Activated CD8-positive, alpha-beta memory T cell treated with anti-CD3 and anti-CD28 coated beads, Interleukin-2, amount 50 U/mL, for 4 hours (primary cell): ENCODE data around the gene TLL2.
A peak's percentile ranks its signal among the peaks of the same experiment; 100 is the strongest.

Experiments used
- DNase-seq: peaks from one replicate; pipeline ENCODE4 v3.0.0-alpha.2; 2020

The TLL2 gene

DNA sequence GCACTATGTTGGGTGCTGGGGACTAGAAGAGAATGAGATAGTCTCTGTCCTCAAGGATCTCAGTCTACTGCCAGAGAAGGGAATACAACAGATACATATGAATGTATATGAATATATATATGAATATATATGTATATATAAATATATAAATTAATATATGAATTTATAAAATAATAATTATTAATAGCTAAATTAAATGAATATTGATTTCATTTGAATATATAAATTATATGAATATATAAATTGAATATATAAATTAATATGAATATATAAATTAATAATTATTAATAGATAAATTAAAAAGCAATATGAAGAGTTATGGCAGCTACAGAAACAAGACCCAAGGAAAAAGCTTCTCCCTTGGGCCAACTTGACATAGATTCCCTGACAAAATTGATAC is 95.1 kb downstream of the TLL2 start:
- no peak for DNase-seq

DNA sequence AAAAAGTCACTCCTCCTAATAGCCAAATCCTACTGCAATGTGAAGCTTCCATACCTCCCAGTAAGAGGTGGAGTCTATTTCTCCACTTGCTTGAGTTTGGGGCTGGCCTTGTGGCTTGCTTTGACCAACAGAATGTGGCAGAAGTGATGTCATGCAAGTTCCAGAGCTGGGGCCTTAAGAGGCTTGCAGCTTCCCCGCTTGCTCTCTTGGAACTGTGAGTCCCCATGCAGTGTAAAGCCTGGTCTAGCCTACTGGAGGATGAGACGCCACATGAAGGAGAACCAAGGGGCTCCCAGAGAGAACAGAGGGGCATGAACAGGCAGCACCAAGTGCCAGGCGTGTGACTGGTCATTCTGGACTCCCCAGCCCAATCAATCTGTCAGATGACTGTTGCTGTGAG is 96.3 kb downstream of the TLL2 start:
- no peak for DNase-seq

DNA sequence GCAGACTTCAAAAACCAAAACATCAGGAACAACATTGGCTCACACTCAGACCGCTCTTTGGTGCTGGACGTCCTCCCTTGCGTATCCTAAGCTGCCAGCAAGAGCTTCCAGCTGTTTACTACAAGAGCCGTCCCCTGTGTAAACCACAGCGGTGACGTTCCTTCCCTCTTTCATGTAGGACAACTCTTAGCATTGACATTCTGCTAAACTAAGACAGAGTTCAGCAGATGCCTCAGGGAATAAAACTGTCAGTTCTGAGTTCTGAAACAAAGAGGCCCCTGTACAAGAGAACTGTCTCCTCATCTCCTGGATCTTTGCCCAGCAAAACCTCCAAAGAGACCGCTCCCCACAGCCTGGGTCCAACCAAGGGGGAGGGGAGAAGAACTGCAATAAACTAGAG is 97.1 kb downstream of the TLL2 start:
- DNase-seq: no peak

DNA sequence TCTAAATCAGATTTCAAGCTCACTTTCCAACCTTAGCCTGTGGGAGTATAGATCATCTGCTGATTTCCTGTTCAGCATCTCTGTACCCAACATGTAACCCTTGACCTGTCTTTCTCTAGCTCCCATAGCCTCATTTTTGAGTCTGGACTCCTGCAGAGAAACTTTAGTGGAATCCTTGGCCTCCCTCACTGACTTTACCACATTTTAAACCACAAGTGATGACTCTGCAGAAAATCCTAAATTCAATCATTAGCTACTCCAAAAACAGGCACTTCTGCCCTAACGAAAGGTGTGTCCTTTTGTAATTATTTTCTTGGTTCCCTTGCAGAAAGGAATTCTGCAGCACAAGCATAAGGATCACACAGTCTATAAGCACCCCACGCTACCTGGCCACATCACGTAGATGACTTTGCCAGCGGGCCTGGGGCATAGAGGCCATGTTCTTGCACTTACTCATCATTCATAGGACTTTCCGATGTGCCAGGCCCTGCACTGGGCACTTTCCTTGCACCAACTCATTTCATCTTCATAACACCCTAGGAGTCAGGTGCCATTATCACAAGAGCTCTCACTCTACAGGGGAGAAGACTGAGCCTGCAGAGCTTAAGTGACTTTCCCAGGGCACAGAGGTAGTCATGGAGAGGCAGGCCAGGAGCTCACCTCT is 97.7 kb downstream of the TLL2 start:
- no peak for DNase-seq

DNA sequence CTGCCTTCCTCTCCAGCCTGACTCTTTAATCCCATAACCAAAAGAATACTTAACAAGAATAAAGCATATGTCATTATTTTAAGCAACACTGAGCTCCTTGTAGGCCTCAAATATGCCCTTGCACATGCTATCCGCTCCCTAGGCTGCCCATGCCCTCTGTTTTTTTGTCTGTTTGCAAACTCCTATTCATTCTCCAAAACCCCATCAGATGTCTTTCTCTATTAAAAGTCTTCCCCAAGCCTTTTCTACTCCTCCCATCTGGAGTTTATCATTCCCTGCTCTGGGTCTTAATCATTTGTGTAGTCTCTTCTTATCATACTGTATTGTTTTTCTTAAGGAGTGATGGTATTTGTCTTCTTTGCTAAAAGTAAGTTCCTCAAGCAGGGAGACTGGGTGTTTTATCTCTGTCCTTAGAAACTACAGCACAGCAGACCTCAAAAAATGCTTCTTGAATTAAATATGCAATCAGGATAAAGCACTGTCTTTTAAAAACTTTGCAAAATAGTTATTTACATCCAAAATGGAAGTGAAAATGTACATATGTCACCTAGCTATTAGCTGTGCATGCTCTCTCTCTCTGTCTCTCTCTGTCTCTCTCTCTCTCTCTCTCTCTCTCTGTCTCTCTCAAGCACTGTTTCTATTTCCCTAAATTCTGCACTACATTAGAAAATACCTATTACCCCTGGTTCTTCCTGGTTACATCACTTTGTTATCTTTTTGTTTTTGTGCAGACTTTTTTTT is 98.4 kb downstream of the TLL2 start:
- no peak for DNase-seq

DNA sequence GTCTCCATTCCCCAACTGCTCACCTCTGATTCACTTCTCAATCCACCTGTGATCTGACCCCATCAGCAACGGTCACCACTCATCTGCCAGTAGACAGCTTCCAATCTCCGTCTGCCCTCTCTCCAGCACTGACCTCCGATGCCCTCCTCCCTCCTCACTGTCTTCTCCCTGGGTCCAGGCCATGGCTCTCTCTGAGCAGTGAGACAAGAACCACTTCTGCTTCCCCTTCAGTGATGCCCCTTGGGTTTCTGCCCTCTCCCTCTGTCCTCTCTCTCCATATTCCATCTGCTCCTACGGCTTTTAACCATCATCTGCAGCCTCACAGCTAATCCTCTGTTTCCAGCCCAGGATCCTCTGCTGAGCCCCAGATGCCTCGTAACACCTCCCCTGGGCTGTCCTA is 99.4 kb downstream of the TLL2 start:
- no peak for DNase-seq

DNA sequence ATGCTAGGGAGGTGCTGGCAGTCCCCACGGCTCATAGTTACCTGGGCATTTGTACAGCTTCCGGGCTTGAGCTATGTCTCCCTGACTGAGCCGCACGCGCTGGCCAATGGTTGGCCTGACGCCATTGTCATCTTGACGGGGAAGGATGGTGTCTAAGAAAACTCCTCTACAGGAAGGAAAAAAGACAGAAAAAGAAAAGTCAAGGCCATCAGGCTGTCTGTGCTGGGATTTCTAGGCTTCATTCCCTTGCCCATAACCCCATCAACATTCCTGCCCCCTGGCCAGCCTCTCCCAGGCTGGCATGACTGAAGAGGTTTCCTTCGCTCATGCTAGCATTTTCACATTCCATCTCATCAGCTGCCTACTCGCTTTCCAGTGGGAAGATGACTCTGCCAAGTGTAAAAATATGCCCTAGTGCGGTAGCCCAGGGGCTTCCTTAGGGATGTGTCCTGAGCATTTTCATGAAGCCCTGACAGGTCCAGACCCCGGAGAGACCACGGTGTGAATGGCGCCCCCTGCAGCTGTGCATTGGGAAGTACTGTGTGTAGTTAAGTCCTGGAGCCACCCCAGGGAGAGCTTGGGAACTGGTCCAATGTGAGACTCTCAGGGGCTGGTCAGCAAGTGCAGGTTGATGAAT is 100.5 kb downstream of the TLL2 start:
- no peak for DNase-seq

DNA sequence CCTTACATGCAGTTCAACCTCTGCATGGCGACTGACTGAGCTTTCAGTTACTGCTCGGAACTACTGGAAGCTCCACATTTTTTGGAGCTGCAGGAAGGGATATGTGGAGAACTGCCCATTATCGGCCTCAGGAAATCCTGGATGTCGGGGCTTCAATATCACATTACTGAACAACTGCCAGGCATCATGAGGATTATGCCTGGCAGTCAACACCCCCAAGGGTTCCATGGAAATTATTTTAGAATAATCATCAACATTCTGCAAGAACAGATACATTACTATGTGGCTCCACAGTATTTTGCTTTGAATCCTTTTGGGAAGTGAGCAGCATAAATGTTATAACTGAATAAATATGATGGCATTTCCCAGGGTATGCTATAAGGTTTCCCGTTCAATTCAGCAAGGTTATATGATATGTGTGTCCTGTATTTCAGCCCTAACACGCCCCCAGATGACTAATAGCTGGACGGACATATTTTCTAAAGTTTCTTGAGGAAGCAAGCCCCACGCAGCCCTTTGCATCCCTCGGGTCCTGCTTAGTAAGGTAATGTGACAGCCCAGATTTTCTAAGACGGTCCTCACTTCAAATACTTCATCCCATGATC is 101.9 kb downstream of the TLL2 start:
- no peak for DNase-seq

DNA sequence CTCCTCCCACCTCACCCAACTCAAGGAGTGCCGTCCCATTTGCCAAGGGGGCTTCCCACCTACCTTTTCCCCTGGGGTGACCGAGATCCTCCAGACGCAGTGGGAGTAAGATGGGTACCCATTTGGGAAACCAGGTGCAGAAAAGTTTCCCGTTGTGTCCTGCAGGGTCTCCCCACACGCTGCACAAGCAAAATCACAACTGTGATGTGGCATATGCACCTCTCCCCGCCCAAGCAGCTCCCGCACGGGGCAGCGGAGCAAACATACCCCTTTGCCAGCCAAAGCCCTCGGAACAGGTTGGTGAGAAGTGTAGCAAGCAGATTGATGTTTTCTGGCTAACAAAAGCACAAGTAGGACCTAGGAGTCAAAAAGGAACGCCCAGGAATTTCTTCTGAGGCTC is 103.4 kb downstream of the TLL2 start:
- no peak for DNase-seq

DNA sequence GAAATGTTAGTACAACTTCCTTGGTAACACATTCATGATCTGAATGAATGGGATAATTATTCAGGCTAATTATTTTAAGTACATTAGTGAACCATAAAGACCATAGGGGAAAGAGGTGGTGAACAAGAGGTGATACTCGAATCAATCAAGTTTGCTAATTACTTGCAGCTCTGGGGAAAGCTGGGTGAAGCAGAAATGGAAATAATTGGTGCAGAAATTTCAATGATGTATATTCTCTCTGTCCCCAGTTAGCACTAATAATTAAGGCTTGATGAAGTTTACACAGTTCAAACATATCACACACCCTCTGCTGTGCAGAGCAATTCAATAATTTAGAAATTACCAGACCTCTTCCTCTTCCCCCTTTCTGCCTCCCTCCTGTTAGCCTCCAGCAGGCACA is 105.5 kb downstream of the TLL2 start:
- no peak for DNase-seq

DNA sequence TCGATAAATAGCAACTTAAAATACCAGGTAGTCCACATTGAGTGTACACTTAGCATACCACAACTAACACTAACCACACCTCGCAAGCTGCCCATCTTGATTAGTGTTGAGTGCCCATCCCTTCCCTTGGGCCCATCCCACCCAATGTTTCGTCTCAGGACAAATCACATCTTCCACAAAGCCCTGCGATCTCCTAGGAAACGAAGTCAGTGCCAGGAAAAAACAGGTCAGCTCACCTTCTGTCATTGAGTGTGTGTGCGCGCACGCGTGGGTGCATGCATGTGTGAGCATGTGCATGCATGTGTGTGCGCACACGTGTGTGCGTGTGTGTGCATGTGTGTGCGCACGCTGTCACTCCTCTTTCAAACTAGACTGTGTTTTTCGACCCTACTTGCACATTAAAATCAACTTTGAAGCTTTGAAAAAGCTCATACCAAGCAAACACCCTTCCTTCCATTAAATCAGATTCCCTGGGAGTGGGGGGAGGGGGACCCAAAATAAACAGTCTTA is 106.1 kb downstream of the TLL2 start:
- no peak for DNase-seq

DNA sequence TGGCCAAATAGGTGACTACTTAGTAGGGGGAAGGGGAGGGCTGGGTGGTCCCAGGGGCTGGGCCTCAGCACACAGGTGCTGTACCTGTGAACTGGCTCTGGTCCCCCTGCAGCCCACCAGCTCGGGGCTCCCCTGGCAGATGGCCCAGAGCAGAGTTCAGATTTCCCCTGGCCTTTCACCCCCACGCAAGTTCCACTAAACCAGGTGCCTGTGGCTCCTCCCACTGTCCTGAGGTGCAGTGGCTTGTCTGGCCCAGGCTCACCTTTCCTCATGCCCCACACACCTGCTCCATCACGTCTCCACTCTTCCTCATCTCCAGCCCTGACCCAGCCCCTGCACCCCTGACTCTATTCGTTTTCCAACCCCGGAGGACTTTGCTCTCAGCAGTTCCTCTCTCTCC is 107.6 kb downstream of the TLL2 start:
- DNase-seq: no peak

DNA sequence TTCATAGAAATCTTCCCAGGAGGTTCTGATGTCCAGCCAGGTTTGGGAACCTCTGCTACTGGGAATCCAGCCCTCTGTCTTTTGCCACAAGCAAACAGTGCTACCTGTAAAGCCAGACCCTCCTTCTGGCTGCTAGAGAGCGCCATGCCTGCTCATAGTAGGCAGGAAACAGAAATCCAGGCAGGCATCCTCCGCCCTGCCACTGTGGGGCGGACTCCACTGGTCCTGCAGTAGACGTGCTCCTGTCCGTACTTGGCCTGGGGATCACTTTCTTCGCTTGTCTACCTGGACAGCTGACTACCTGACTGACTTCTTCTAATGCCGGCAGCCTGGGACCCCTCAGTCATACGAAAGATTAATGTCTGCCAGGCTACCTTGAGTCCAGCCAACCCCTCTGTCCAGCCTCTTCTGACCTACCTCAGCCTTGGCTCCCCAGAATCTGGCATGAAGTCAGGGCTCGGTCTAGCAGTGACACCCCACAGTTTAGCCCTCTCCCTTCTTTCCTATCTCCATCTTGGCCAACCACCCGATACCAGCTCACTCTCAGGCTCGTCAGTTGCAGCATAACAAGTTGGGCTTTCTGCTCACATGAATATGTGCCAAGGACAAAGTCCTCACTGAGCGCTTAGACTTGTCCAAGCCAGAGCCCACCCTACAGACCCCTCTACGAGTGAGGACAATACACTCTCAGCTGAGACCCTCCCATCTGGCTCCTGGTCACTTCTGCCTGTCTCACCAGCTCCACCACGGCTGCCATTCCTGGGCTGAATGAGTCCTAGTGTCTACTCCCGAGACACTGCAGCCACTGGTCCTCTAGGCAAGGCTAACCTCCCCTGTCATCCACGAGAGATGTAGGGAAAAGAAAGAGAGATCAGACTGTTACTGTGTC is 111.1 kb downstream of the TLL2 start:
- no peak for DNase-seq

DNA sequence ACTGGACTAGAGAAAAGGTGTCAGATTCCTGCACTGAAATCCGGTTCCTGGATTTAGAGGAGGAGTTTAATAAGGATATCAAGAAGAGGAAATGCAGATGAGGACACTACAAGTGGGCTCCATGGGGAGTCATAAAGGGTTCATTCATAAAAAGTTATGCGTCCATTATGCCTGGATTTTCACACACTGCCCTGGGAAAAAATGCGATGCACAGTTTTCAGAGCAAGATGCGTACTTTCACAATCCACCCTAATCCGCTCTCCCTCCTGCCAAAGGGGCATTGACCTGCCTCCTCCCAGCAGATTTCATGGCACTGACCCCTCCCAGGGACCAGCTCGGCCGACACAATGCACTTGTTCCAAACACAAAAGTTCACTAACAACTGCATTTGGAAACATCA is 112.7 kb downstream of the TLL2 start:
- no peak for DNase-seq

DNA sequence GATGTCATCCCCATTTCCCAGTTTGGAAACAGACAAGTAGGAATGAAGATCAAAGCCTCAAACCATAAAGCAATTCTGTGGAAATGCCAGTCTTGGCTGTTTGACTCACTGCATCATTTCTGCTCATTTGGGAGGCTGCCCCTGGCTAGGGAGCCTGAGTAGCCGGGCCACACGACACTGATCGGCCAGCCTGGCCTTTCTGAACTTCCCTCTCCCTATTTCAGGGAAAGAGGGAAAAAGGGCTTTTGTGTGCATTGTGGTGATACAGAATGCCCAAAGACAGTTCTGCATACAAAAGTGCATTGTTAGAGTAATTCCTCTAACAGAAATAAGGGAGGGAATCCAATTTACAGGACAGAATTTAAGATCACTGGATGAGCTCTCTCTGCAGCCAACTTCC is 113.3 kb downstream of the TLL2 start:
- DNase-seq: no peak

DNA sequence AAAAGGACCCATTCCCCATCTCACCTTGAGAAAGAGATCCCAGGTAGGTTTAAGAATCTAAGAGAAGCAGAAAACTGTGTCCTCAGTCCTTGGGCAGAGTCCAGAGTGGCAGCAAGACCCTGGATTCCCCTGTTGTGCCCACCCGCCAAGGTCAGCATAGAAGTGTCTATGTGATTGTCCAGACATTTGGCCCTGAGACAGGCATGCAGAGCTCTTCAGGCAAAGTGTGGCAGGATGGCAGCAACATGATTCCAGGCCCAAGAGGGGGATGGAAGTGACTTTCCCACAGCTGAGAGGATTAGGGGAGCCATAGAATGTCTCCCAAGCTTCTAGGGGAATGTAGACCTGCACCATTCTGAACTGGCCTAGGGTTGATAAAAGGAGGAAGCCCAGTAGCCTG is 115.8 kb downstream of the TLL2 start:
- DNase-seq: no peak

DNA sequence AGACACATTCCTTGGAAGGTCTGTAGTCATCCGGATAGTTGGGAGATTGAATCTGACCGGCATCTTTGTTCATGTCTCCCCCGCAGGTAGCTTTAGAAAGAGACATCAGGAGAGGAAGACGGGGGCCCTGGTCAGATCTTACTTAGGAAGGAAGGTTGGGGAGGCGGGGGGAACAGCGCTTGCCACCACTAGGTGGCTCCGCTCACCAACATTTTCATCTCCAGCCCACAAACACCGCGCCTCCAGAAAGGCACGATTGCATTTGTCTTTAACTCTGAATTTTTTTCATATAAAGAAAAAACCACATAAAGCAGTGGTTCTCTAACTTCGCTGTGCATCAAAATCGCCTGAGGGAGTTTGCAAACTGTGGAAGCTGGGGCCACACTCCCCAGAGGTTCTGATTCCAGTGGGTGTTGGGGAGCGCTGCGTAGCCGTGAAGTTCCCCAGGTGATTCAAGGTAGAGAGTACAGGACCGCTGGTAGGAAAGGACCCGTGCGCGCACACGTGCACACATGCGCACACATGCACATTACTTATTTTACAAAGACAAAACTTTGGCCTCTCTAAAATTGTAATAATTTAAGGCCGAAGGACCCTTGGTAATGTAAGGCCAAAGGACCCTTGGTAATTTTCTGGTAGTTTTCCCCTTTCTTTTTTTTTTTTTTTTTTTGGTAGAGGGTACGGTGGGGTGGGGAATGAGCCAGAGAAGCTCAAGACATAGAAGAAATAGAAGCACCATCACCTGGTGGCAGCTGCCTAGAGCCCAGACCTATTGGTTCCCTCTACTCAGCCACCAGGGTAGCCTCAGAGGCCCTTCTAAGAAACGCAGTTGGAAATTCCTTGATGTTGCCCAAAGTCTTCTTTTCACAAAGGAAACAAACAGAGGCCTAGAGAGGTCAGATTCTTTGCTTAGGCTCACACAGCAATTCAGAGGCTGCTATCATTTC is 117.5 kb downstream of the TLL2 start:
- peak; percentile 55 for DNase-seq

DNA sequence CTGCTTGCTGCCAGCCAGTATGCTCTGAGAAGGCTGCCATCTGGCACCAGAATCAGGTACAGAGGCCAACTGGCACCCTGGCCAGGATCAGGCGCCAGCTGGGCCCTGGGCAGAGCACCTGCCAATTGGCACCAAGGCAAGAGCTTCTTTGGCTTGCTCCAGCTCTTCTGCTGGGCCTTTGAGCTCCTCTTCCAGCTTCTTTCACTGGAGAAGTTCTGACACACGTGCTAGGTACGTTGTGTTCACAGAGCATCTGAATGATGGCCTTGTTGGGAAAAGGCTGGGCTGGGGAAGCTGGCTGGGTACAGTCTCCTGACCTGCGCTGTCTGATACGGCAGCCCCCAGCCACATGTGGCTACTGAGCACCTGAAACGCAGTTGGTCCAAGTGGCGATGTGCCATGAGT is 123.3 kb downstream of the TLL2 start:
- no peak for DNase-seq

DNA sequence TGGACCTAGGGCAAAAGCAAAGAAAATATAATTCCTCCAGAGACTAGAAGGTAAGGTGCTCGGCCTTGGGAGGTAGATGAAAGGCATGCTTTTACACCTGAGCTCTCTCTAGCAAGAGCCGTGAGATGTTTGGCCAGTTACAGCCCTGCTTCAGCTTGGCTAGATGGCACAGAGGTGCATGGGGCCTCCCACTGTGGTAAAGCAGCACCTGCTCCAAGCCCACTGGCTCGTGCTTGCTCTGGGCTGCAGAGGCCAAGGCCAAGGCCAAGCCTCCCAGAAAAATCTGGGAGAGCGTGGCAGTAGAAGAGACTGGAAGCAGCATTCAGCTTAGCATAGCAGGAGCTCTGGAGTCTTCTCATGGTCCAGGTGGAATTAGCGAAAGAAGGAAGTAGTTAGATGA is 123.9 kb downstream of the TLL2 start:
- no peak for DNase-seq

DNA sequence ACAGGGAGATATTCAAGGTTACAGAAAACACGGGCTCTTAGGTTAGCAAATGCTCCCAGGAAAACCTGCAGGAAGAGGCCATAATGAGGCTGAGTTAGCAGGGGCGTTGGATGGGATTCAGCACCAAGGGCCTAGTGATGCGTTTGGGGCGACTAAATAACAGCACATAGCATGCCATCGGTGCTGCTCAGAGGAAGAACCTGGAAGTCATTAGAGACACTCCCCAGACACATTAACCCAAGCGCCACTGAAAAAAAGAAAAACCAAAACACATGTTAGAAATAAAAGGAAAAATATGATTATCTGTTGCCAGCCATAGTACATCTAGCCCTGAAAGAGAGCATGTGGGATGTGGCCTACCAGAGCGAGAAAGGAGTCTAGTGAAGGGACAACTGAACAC is 126.1 kb downstream of the TLL2 start:
- no peak for DNase-seq

DNA sequence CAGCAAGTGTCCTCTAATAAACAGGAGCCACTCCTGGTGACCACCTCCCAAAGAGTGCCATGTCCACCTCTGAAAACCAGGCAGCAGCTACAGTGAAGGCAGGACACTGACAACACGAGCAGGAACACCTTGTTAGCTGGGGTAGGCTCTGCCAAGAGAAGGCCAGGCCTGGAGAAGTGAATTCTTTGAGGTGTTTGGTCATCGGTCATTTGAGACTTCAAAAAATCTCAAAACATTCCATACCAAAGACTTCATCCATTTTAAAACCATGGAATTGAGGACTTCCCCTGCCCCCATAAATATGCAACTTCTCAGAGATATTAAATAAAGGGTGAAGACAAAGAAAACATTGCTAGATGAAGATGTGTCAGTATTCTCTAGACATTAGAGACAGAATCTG is 126.6 kb downstream of the TLL2 start:
- no peak for DNase-seq

DNA sequence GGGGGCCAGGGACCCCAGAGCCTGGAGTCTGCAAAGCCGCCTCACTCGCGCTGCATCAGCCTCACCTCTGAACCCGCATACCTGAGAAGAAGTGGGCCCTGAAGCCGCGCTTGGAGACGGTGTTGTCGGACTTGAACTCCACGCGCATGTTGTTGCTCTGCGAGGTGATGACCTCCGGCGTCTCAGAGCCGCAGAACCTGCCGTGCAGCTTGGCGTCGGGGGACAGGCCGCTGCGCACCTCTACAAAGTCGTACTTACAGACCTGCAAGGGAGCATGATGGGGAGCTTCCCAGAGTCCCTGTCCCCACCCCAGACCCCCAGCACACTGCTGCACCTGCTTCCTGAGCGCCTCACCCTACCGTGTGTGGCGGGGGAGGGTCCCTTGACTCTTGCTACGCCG is 129.2 kb downstream of the TLL2 start:
- DNase-seq: no peak
